Astrocyte of the hippocampus (primary cell): Measurements from ENCODE around the gene COL25A1.

Experiments
- DNase-seq: peaks from one replicate; pipeline ENCODE4 v3.0.0; 2011; ENCODE audit warnings: low read depth, low spot score

The COL25A1 gene

DNA sequence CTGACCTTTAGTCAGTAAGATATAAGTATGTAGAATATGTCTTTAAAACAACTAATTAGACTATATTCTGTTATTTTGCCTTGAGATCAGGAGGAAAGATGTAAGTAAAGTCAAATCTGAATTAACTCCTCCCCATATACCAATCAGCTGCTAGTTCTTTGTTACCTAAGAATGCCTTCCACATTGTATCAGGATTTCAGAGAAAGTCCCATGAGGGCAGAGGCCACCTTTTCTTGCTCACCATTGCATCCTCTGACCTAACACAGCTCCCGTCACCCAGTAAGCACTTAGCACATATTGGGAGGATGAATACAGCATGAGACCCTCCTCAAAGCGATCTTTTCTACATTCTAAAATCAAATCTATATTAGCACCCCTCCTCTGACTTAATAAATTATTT is 87.0 kb downstream of the COL25A1 start:
- peak; percentile 3 for DNase-seq

- peak; percentile 16 for DNase-seq
These were observed 87.7 kb downstream of the COL25A1 start for GRCh38 chr4:109214622-109215301.

- DNase-seq, result no peak
These were observed 89.4 kb downstream of the COL25A1 start for GRCh38 chr4:109213056-109213455.

DNA sequence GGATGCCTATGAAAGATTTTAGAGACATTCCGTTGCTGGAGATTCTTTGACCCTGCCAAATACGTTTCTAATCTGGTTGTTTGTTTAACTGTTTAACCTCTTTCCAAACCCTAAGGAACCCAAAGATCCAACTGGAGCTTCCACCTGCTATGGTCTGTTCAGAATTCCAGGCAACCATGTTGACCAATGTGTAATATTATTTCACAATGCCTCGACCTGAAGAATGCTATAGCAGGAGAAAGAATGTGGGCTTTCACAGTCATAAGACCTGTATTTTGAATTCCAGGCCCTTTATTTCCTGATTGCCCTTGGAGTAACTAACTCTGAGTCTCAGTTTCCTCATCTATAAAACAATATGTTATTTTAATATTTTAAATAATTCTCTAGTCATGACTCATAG is 90.8 kb downstream of the COL25A1 start:
- DNase-seq, result peak; percentile 32

DNA sequence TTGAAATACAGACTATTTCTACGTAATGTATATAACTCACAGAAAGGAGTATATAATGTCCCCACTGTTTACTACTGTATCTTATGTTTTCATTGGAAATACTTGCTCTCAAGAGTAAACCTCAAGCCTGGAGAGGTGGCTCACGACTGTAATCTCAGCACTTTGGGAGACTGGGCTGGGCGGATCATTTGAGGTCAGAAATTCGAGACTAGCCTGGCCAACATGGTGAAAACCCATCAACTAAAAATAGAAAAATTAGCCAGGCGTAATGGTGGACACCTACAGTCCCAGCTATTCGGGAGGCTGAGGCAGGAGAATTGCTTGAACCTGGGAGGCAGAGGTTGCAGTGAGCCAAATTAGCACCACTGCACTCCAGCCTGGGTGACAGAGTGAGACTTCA is 92.8 kb downstream of the COL25A1 start:
- DNase-seq, result no peak

GRCh38 chr4:109207898-109208297 is 94.6 kb downstream of the COL25A1 start:
- no peak for DNase-seq

DNA sequence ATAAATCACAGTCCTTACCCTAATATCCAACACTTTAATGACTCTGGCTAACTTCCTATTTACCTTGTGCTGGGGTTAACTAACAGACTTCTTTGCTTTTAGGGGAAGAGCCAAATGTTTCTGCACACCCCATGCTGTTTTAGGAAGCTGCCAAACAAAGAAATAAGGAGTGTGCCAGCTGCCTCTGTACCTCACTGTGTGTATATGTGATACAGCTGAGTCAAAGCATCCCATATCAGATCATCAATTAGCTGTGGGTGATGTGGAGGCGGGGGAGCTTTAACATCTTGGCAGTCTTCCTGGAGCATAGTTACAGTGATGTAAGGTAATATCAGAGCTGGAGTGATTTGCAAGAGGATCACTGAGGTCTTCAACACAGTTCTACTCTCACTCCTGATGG is 95.4 kb downstream of the COL25A1 start:
- peak; percentile 75 for DNase-seq

DNA sequence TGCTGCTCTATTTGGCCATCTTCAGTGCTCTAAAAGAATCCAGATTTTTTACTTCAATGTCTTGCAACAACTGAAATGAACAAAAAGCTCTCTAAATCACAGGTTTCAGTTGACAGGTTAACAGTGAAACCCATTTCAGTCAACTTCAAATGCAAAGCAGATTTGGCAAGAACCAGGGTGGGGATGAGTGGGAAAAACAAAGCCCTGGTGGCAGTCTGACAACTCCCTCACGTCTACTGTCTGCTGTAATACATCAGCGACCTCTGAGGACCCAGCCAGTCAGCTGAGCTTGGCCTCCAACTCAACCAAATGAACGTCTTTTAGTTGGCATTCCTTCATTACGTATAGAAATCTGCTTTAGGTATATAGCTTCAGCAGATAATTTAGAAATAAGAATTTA is 95.8 kb downstream of the COL25A1 start:
- peak; percentile 1 for DNase-seq

DNA sequence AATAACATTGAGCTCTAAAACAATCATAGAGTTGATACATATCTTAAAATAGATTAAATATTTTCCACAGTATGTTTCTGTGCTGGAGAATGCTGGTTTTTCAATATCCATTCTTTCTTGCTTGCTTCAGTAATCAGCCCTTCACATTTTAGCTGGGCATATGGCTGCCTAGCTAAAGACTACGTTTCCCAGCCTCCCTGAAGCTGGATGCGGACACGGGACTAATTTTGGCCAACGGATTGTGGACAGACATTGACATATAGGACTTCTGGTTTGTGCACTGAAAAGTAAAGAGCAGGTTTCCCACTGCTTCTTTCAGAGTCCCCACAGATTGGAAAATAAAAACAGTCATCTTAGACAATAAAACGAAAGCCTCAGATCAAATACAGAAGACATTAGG is 97.3 kb downstream of the COL25A1 start:
- DNase-seq, result no peak

- DNase-seq, result no peak
These were observed 102.9 kb downstream of the COL25A1 start for GRCh38 chr4:109199585-109199984.

- no peak for DNase-seq
These were observed 106.8 kb downstream of the COL25A1 start for GRCh38 chr4:109195646-109196045.

DNA sequence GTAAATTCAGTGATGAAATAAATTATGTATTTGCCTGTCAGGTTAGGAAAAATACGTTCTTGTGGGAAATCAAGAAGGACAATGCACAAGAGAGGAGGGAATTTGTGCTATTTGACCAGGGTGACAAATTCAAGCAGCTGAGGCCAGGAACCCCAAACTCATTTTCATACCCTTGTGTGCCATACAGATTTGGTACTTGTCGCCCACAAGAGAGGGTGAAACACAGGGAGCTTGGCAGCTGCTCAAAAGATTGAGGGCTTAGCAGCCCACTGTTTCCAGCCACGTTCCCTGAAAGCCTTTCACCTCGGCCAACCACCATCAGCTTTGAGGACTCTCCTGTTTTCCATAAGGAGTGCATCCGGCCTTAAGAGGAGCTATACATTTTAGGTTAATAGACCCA is 111.2 kb downstream of the COL25A1 start:
- peak; percentile 21 for DNase-seq

DNA sequence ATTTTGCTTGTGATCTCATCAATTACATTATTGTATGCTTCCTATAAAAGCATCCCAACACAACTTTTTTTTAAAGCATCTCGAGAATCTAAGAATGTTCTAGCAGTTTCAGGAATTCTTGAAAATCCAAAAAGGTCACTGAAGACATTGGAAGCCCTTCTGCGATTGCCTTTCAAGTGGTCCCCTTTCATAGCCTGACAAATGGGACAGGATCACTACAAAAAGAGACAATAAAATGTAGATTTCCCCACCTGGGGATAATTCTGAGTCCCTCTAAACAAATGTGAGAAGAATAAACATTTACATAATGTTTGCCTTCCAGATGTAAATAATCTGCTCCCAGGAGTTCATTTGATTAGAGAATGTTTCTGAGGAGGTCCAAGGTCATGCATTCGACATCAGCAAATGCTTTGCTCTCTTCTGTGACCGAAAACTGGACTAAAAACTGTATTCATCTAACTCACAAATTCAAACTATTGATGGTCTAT is 116.0 kb downstream of the COL25A1 start:
- no peak for DNase-seq

GRCh38 chr4:109185951-109186350 is 116.5 kb downstream of the COL25A1 start:
- no peak for DNase-seq

- no peak for DNase-seq
These were observed 116.9 kb downstream of the COL25A1 start for GRCh38 chr4:109185548-109185947.

GRCh38 chr4:109184491-109184961 is 117.9 kb downstream of the COL25A1 start:
- peak; percentile 13 for DNase-seq

DNA sequence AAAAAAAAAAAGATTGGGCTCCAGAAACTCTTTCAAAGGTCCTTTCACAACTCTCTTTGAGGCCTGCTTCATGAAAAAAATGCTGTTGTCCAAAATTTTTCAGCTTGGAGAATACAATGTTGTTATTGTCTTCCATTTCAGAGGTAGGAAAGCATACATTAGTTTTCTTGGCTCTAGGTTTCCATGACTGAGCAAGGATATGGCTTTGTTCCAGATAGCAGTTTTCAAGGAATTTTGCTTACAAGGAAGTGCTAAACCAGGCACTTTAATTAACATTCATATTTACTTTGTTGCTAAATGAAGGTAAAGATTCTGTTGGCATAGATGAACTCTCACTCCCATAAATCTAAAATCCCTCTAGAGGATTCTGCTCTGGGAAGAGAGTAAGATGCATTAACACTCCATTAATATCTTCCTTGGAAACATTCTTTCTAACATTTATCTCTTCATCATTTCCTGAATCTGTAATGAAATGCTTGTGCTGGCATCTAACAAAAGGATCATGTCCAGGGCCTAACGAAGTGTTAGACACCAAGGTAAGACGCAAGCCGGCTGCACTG is 118.4 kb downstream of the COL25A1 start:
- peak; percentile 32 for DNase-seq

DNA sequence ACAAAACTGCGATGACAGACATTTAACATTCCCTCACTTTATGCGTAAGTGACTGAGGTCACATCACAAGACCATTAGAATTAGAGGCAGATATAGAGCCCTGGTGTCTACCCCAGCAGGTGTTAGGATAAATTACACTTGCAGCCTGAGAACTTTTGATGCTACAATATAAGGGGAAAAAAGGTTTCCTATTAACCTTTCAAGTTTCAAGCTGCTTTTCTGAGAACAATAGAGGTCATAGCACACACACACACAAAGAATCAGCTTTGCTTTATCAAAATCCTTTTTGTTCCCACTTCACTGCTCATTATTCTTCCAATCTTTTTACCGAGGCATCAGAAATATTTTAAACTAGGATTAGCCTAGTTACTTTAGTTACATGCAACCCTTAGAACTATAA is 119.8 kb downstream of the COL25A1 start:
- DNase-seq, result no peak

GRCh38 chr4:109179061-109179460 is 123.4 kb downstream of the COL25A1 start:
- no peak for DNase-seq

- DNase-seq, result peak; percentile 43
These were observed 125.2 kb downstream of the COL25A1 start for GRCh38 chr4:109177096-109177810.

- no peak for DNase-seq
These were observed 128.1 kb downstream of the COL25A1 start for GRCh38 chr4:109174224-109174953.

GRCh38 chr4:109172301-109172700 is 130.2 kb downstream of the COL25A1 start:
- DNase-seq, result no peak
